Sigmoid colon (tissue), 3 donors: ENCODE results near the gene TMEM176A.

Source experiments
- POLR2A ChIP-seq, 2 donors: fragments of 450-650 bp; IDR thresholded peaks; one replicate each; pipeline ENCODE4 v1.6.1; 2016; ENCODE audit warnings: antibody characterized with exemption in 2 of 2, mild to moderate bottlenecking in 2 of 2, moderate library complexity in 2 of 2
- TF ChIP-seq, protein P1 (sequence below), 4 experiments: fragments of 450-650 bp in 3 of 4; fragments of 200-600 bp in 1 of 4; IDR thresholded peaks; one replicate each; pipeline ENCODE4 v1.5.1; 2016 to 2019; ENCODE audit warnings: antibody characterized with exemption in 4 of 4, mild to moderate bottlenecking in 3 of 4, moderate library complexity in 2 of 4

DNA sequence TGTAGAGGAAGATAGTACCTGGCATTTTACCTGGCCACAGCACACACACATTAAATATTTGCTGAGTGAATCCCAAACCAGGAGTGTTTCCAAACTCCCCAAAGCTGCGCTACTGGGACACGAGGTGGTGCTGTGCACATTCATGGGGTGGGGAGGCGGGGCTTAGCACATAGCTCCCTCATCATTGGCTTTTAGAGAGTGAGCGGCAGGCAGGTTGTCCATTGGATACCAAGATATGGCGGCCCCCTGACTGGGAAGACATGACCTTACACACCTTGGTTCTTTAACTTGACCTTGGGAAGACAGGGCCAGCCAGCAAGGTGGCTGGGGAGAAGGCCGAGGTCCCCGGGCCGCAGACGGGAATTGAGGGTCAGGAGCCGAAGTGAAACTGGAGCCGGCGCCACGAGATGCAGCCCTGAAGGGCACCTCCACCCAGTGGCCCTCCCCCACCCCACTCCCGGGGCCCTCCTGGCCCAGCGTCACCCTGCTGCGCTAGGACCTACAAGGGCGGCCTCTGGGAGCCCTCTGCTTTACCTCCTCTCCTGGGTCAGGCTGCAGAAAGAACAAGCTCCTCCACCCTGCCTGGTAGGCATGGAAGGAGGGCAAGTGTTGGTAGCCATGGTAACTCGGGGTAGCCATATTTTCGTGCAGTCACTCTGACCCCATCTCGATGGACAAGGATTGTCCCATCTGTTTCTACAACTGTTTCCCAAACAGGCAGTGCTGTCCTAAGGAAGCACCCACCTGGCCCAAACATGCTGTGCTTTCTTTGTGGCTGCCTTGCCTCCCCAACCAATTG is 24.0 kb downstream of the TMEM176A start:
- TF ChIP-seq, protein P1, sequence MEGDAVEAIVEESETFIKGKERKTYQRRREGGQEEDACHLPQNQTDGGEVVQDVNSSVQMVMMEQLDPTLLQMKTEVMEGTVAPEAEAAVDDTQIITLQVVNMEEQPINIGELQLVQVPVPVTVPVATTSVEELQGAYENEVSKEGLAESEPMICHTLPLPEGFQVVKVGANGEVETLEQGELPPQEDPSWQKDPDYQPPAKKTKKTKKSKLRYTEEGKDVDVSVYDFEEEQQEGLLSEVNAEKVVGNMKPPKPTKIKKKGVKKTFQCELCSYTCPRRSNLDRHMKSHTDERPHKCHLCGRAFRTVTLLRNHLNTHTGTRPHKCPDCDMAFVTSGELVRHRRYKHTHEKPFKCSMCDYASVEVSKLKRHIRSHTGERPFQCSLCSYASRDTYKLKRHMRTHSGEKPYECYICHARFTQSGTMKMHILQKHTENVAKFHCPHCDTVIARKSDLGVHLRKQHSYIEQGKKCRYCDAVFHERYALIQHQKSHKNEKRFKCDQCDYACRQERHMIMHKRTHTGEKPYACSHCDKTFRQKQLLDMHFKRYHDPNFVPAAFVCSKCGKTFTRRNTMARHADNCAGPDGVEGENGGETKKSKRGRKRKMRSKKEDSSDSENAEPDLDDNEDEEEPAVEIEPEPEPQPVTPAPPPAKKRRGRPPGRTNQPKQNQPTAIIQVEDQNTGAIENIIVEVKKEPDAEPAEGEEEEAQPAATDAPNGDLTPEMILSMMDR (IDR thresholded peaks at IDR 0.05), result no peak
- no peak for TF ChIP-seq POLR2A (IDR thresholded peaks at IDR 0.05)
